Thoracic aorta (tissue), 2 donors: Measurements from ENCODE around the gene BANK1. TPM values are rescaled to one million over a fixed set of nuclear protein-coding genes. Genes with fewer than 3 reads are reported as not detected.

Experiments
- ATAC-seq: fragments of 150-250 bp; one replicate; pipeline ENCODE4 v1.8.0; 2017; ENCODE audit warnings: low read depth; ENCODE audit not compliant: insufficient number of reproducible peaks, low FRiP score
- DNase-seq: peaks from one replicate; pipeline ENCODE4 v3.0.0-alpha.2; 2020; ENCODE audit warnings: low spot score
- H3K27ac ChIP-seq, 2 donors: fragments of 200-600 bp; sonication (generic); 1 replicate in 1 of 2; 2 replicates in 1 of 2; pipeline ENCODE4 v1.5.1; 2016; ENCODE audit warnings: mild to moderate bottlenecking in 2 of 2, moderate library complexity in 2 of 2
- H3K27me3 ChIP-seq: fragments of 200-600 bp; sonication (generic); replicated peaks from 2 replicates; pipeline ENCODE4 v1.6.0; 2016; ENCODE audit warnings: mild to moderate bottlenecking; ENCODE audit not compliant: insufficient read depth
- H3K36me3 ChIP-seq: fragments of 200-600 bp; sonication (generic); one replicate; pipeline ENCODE4 v1.5.1; 2016
- H3K4me1 ChIP-seq, 2 donors: fragments of 200-600 bp; sonication (generic); 1 replicate in 1 of 2; 2 replicates in 1 of 2; pipeline versions ENCODE4 v1.5.1 to v1.6.0; 2016; ENCODE audit warnings: low read depth in 2 of 2, mild to moderate bottlenecking in 1 of 2; ENCODE audit not compliant: control insufficient read depth in 1 of 2
- H3K4me3 ChIP-seq: fragments of 200-600 bp; sonication (generic); 2 replicates; pipeline ENCODE4 v1.5.1; 2016; ENCODE audit warnings: mild to moderate bottlenecking
- H3K9me3 ChIP-seq: fragments of 200-600 bp; sonication (generic); 2 replicates; pipeline ENCODE4 v1.5.1; 2016
- total RNA-seq, 2 donors: library from RNA; depleted of rRNA; stranded (reverse); fragments of >200 nt; gene quantifications; one replicate each; pipeline versions ENCODE4 v1.1.0 to v1.2.3, GENCODE V29; 2016
- TF ChIP-seq, protein P1 (sequence below): fragments of 200-600 bp; sonication (generic); IDR thresholded peaks from one replicate; pipeline ENCODE4 v1.5.1; 2019; ENCODE audit warnings: antibody characterized with exemption

Gene BANK1, protein sequence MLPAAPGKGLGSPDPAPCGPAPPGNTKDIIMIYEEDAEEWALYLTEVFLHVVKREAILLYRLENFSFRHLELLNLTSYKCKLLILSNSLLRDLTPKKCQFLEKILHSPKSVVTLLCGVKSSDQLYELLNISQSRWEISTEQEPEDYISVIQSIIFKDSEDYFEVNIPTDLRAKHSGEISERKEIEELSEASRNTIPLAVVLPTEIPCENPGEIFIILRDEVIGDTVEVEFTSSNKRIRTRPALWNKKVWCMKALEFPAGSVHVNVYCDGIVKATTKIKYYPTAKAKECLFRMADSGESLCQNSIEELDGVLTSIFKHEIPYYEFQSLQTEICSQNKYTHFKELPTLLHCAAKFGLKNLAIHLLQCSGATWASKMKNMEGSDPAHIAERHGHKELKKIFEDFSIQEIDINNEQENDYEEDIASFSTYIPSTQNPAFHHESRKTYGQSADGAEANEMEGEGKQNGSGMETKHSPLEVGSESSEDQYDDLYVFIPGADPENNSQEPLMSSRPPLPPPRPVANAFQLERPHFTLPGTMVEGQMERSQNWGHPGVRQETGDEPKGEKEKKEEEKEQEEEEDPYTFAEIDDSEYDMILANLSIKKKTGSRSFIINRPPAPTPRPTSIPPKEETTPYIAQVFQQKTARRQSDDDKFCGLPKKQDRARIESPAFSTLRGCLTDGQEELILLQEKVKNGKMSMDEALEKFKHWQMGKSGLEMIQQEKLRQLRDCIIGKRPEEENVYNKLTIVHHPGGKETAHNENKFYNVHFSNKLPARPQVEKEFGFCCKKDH
- total RNA-seq: 1 to 10 TPM in 1 of 2 donors, under 1 TPM in 1; 0.85 to 1.1 TPM

DNA sequence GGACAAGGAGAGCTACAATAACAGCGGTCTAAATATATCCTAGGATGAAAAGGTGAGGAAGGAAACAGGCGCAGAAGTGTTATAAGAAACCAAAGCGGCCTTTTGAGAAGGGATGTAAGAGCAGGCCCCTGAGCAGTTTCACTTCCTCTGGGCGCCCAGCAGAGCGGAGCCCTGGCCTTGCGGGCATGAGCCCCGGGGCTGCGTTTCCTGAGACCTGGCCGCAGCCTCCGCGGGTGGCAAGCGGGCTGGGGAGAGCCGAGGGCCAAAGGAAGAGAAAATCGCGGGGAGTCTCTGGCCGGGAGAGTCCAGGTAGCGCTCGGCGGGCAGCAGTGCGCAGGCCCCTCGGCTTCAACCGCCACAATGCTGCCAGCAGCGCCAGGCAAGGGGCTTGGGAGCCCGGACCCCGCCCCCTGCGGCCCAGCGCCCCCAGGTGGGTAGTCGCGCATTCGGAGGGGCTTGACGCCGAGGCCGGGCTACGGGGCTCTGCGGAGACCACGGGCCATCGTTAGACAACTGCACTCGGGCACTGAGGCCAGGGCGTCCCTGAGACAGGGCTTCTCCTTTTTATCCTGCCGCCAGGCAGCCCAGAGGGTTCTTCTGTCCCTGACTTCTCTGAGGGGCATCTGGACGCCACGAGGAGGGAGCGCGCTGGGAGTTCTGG lies at the start of gene BANK1:
TSS of gene BANK1 (plus strand) at position 210 of the 661 bp plus-strand sequence. CDS start at position 361, 151 bp downstream.
- ATAC-seq (no peak), DNase-seq (no peak)
- TF ChIP-seq, protein P1, sequence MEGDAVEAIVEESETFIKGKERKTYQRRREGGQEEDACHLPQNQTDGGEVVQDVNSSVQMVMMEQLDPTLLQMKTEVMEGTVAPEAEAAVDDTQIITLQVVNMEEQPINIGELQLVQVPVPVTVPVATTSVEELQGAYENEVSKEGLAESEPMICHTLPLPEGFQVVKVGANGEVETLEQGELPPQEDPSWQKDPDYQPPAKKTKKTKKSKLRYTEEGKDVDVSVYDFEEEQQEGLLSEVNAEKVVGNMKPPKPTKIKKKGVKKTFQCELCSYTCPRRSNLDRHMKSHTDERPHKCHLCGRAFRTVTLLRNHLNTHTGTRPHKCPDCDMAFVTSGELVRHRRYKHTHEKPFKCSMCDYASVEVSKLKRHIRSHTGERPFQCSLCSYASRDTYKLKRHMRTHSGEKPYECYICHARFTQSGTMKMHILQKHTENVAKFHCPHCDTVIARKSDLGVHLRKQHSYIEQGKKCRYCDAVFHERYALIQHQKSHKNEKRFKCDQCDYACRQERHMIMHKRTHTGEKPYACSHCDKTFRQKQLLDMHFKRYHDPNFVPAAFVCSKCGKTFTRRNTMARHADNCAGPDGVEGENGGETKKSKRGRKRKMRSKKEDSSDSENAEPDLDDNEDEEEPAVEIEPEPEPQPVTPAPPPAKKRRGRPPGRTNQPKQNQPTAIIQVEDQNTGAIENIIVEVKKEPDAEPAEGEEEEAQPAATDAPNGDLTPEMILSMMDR: no peak
- Histone ChIP-seq H3K9me3 (no peaks in the 10 kb centered on the region), H3K27ac (no peak within 1 kb of the TSS), H3K4me3 (peak within 1 kb of the TSS; percentile 71), H3K4me1 (peaks cover 0 to 8% of the 10 kb centered on the region in 2 donors), H3K36me3 (no peaks in the 10 kb centered on the region), H3K27me3 (no peaks in the 10 kb centered on the region)

DNA sequence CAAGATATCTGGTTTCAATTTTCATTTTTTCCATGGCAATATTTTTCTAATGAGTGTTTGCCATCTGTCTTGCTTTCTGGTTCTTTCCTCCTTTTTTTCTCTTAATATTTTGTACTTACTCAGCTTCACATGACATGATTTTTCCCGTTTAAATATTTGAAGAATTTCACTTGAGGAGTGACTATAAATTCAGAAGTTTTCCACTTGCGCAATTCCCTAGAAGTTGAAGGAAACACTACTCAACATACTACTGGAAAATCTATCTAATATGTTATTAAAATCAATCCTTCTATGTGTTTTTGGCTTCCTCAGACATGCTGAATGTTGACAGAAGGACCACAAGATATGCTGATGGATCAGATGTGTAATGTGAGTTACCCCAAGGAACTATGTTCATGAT lies 36.8 kb upstream of the BANK1 start:
- no peaks in the 10 kb centered on the region for H3K9me3 ChIP-seq
- no peaks in the 10 kb centered on the region for H3K4me1 ChIP-seq
- H3K36me3 ChIP-seq: no peaks in the 10 kb centered on the region
- H3K27ac ChIP-seq: no peak overlapping the region
- DNase-seq (no peak), ATAC-seq (no peak)
- TF ChIP-seq, protein P1: no peak
- no peaks in the 10 kb centered on the region for H3K27me3 ChIP-seq
- H3K4me3 ChIP-seq: no peak overlapping the region

DNA sequence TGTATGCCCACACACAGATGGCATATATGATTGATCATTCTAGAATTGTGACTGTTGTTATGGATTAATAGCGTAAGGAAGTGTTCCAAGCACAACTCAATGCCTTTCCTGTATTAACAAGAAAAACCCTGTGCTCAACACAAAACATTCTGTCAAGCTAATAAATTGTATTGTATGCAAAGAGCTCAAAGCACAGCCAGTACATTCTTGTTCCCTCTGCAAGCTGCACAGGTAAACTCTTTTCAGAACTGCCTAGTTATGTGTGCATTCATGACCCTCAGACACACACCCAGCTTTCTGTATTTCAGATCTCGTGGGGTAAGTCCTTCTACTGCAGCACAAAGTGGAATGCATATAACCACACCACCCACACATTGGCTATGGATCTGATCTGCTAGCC lies 34.3 kb upstream of the BANK1 start:
- ATAC-seq: no peak
- Histone ChIP-seq H3K36me3 (no peaks in the 10 kb centered on the region), H3K9me3 (no peaks in the 10 kb centered on the region), H3K4me3 (no peak overlapping the region), H3K27me3 (no peaks in the 10 kb centered on the region), H3K27ac (no peak overlapping the region), H3K4me1 (no peaks in the 10 kb centered on the region)
- DNase-seq: no peak
- TF ChIP-seq, protein P1: no peak

DNA sequence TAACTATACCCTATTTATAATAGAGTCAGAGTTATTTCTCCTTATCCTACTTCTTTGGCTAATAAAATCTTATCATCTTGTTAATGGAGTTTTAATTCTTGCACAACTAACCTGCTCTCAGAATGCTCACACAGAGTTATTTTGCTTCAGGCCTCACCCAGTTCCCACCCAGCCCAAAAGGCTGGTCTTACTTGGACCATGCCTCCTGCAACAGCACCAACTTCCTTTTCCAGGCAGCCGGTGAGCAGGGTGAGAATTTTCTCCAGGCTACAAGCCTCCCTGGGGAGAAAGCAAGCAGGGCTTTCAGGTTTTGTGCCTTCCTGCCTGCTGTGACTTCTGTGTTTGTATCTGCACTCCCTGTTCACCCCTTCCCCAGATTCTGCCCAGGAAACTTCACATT lies 29.1 kb upstream of the BANK1 start:
- H3K4me3 ChIP-seq: no peak overlapping the region
- H3K36me3 ChIP-seq: no peaks in the 10 kb centered on the region
- DNase-seq (no peak), ATAC-seq (no peak)
- no peaks in the 10 kb centered on the region for H3K27me3 ChIP-seq
- H3K4me1 ChIP-seq: no peaks in the 10 kb centered on the region
- no peak overlapping the region for H3K27ac ChIP-seq
- TF ChIP-seq, protein P1: no peak
- H3K9me3 ChIP-seq: no peaks in the 10 kb centered on the region

DNA sequence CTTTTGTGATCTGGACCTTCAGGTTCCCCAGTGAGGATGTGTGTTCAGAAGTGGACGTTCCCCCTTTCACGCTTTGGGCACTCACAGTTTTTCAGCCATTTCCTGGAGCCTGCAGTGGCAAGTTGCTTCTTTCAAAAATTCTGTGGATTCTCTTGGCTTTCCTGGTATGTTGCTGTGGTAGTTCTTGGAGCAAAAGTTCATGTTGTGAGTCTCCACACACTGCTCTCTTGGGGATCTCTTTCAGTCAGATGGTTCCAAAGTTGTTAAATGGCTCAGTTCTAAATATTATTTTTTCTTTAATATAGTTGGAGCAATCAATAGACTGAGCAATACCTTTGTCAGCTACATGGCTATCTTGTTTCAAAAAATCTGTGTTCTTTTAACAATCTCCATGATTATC lies 28.5 kb upstream of the BANK1 start:
- Histone ChIP-seq H3K36me3 (no peaks in the 10 kb centered on the region), H3K4me3 (no peak overlapping the region)

More for the DNA sequence above, 28.5 kb upstream of the BANK1 start:
- Histone ChIP-seq H3K4me1 (no peaks in the 10 kb centered on the region), H3K27me3 (no peaks in the 10 kb centered on the region), H3K9me3 (no peaks in the 10 kb centered on the region), H3K27ac (no peak overlapping the region)
- ATAC-seq: no peak
- DNase-seq: no peak
- TF ChIP-seq, protein P1: no peak
